ENCODE results near the gene POLR2C. TPM values are rescaled to one million over a fixed set of nuclear protein-coding genes. Genes with fewer than 3 reads are reported as not detected.

Gene POLR2C
- total RNA-seq, 4 donors from 2014 or later, result 87.9 to 128 (median 98.1) TPM

DNA sequence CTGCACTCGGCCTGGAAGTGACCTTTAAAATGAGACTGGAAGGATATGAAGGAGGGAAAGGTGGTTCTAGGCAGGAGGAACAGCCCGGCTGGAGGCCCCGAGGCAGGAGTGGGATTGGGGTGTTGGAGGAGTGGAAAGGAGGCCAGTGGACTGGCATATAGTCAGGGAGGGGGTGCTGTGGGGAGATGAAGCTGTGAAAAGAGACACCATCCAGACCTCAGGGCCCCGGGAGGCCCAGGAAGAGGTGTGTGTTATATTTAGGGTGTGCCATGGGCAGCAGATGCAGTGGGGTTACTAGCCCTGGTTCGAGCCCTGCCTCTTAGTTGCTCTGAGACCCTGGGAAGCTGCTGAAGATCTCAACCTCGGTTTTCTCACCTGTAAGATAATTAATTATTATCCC, 42.7 kb downstream of the POLR2C start:
- TF ChIP-seq, protein P1, sequence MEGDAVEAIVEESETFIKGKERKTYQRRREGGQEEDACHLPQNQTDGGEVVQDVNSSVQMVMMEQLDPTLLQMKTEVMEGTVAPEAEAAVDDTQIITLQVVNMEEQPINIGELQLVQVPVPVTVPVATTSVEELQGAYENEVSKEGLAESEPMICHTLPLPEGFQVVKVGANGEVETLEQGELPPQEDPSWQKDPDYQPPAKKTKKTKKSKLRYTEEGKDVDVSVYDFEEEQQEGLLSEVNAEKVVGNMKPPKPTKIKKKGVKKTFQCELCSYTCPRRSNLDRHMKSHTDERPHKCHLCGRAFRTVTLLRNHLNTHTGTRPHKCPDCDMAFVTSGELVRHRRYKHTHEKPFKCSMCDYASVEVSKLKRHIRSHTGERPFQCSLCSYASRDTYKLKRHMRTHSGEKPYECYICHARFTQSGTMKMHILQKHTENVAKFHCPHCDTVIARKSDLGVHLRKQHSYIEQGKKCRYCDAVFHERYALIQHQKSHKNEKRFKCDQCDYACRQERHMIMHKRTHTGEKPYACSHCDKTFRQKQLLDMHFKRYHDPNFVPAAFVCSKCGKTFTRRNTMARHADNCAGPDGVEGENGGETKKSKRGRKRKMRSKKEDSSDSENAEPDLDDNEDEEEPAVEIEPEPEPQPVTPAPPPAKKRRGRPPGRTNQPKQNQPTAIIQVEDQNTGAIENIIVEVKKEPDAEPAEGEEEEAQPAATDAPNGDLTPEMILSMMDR (IDR thresholded peaks at IDR 0.05), result no peak
- TF ChIP-seq POLR2A (IDR thresholded peaks at IDR 0.05), result no peak
- 76 to 81% methylated on average over 6 of the region's 6 CpGs for WGBS, 2 donors
- no peak overlapping the region for H3K4me3 ChIP-seq (ENCODE audit: low read depth, poor library complexity, severe bottlenecking)
- intact Hi-C loops (cut with DNase I; ENCODE audit: low total_unique reads), result no loop called here
- DNase-seq (ENCODE audit: low spot score in 2 of 2), result no peak

DNA sequence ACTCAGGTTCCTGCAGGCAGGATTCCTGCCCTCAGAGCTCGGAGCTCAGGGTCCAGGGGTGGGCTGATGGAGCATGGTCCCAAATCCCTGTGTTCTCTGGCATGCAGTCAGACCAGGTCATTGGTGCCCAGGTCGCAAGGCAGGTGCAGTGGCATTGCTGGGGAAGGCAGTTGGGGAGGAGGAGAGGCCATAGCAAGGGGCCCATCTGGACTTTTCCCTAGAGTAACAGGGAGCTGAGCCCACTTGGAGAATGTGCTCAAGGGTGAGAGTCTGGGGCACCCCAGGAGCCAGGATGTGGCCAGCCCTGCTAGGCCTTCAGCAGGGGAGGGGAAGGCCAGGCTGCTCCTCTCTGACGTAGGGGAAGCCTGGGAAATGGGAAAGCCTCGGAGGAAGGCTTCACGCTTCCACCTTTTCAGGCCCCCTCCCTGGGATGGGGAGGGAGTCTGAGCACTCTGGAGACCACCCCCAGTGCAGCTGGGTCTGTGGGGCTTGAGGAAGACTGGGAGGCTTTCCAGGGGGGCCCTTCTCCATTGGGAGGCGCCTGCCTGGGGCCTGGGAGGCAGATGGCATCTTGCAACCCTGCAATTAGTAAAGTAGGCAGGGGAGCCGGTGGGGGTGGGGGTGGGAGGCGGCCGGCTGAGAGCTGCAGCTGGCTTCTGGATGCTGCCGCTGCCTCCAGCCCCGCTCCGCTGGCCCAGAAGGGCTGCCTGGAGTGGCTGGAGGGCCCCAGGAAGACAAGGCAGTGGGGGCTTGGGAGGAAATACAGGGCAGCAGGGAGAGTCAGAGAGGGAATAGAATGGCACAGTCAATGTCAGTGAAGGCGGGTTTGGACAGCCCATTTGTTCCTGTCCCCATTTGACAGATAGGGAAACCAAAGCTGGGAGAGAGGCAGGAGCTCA, 44.9 kb downstream of the POLR2C start:
- no peak for DNase-seq (ENCODE audit: low spot score in 2 of 2)
- 63 to 68% methylated on average over 12 to 13 of the region's 13 CpGs for WGBS, 2 donors
- TF ChIP-seq, protein P1 (IDR thresholded peaks at IDR 0.05), result no peak
- no peak for TF ChIP-seq POLR2A (IDR thresholded peaks at IDR 0.05)
- intact Hi-C loops (cut with DNase I; ENCODE audit: low total_unique reads), result no loop called here
- H3K4me3 ChIP-seq (ENCODE audit: low read depth, poor library complexity, severe bottlenecking), result no peak overlapping the region

DNA sequence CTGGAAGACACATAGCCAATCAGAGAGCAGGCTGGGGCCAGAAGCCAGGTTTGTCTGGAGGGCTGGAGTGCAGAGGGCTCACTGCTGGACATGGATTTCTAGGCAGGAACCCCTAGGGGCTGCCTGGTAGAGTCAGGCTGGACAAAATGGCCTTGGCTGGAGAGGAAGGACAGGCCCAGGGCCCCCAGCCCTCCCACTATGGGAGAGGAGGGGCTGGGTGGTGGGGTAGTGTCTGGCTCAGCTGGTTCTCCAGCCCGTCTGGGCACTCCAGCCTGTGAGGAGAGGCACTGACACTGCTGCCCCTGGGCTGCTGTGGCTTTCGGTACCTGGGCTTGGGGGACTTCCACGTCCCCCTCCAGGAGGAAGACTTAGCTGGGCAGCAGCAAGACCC, 45.6 kb downstream of the POLR2C start:
- TF ChIP-seq POLR2A (IDR thresholded peaks at IDR 0.05), result no peak
- TF ChIP-seq, protein P1 (IDR thresholded peaks at IDR 0.05), result no peak
- no peak overlapping the region for H3K4me3 ChIP-seq (ENCODE audit: low read depth, poor library complexity, severe bottlenecking)
- DNase-seq (ENCODE audit: low spot score in 2 of 2), result no peak
- intact Hi-C loops (cut with DNase I; ENCODE audit: low total_unique reads), result no loop called here
- 78 to 90% methylated on average over 2 of the region's 3 CpGs for WGBS, 2 donors

DNA sequence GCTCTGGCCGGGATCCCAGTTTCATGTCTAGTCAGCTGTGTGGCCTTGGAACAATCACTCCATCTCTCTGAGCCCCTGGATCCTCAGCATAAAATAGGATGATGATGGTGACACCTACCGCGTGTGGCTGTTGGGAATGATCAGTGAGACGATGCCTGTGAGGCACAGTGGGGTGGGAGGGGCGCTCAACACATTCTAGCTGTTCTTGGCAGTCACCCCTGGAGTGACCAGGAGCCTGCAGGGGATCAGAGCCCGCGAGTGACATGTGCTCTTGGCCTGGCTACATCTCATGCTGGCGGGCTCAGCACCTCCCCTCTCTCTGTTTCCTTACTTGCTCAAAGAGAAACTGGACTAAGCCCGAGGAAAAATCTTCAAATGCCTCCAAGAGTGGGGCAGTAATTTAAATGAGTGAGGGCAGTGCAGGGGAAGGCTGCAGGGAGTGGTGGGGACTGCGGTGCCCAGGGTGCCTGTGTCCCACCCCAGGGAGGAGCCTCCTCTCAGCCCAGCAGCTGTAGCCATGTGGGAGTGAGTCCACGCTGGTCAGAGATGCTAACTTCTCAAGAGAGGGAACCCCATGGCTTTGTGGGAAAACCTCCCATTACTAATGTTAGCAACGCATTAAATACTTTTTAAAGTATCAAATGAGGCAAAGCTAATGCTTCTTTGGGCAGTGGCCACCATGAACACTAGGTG, 46.9 kb downstream of the POLR2C start:
- WGBS, 2 donors, result 65% methylated on average over 12 of the region's 12 CpGs
- no peak for DNase-seq (ENCODE audit: low spot score in 2 of 2)
- no peak overlapping the region for H3K4me3 ChIP-seq (ENCODE audit: low read depth, poor library complexity, severe bottlenecking)
- intact Hi-C loops (cut with DNase I; ENCODE audit: low total_unique reads), result no loop called here
- no peak for TF ChIP-seq POLR2A (IDR thresholded peaks at IDR 0.05)
- TF ChIP-seq, protein P1 (IDR thresholded peaks at IDR 0.05), result no peak

DNA sequence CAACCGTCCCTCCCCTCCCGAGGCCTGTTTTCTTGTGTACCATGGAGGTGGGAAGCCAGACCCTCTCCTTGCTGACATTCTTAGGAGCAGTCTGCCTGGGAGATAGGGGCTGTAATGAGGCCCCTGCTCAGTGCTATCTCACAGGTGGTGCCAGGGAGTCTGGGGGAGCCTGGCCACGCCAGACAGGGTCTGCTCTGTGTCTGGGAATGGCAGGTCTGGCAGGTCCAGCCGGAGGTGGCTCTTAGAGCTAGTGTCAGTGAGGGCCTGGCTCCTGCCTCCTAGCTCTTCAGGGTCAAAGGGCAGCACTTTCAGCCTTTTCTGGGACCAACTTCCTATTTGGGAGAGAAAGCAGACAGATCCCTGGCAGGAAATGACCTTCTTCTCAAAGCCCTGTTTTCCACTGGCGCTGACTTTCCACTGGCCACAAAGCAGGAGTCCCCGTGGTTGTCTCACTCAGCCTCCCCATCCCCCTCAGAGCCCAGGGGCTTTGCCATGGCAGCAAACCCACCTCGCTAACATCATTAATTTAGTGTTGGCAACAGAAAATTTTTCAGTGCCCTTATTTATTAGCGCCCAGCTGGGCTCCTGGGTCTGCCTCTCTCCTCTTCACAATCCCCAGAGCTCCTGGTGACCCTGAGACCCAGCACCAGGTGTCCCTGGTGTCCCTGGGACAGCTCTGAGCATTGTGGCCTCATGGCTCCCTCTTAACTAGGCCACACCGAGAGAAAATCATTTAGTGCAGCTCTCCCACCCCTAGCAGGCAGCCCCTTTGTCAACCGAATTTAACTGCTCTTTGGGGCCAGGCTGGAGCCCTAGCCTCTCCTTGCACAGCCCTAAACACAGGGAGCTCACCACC, 47.8 kb downstream of the POLR2C start:
- DNase-seq (ENCODE audit: low spot score in 2 of 2), result no peak
- WGBS, 2 donors, result 60 to 62% methylated on average over 10 of the region's 10 CpGs
- TF ChIP-seq, protein P1 (IDR thresholded peaks at IDR 0.05), result no peak
- no peak for TF ChIP-seq POLR2A (IDR thresholded peaks at IDR 0.05)
- no peak overlapping the region for H3K4me3 ChIP-seq (ENCODE audit: low read depth, poor library complexity, severe bottlenecking)
- intact Hi-C loops (cut with DNase I; ENCODE audit: low total_unique reads), result no loop called here

Measured in lower leg skin (tissue), 4 donors.